IMR-90 (cell line): ENCODE measurements around the gene IDS. TPM values are rescaled to one million over a fixed set of nuclear protein-coding genes. Genes with fewer than 3 reads are reported as not detected.

ENCODE experiments used
- ATAC-seq: fragments of 200-7000 bp; cut with Tn5 transposase; 2 replicates; pipeline ENCODE4 v1.9.1; 2020; ENCODE audit warnings: low read depth, mild to moderate bottlenecking, moderate library complexity
- BruUV-seq: library from RNA; stranded (reverse); fragments of 400-500 nt; replicated peaks from 2 replicates; lab custom pipeline; 2021; lab: Mats Ljungman, UMichigan
- CTCF ChIA-PET: fragments of 300-600 bp; formaldehyde crosslinking; extraction: SDS; loops from one replicate; lab custom pipeline; 2021; ENCODE audit warnings: antibody characterized with exemption; lab: Yijun Ruan, JAX
- POLR2A ChIA-PET: fragments of 300-600 bp; sonication (Branson Sonifier 250); formaldehyde crosslinking; loops from one replicate; lab custom pipeline; 2022; ENCODE audit warnings: antibody characterized with exemption; ENCODE audit not compliant: unreplicated experiment; lab: Charles Lee
- DNase-seq: peaks from one replicate; pipeline ENCODE4 v3.0.0; 2013
- H2AFZ ChIP-seq: replicated peaks from 2 replicates; pipeline ENCODE3; 2013; ENCODE audit warnings: low read length, mild to moderate bottlenecking; ENCODE audit not compliant: poor library complexity
- H2AK5ac ChIP-seq: 2 replicates; pipeline ENCODE4 v1.6.1; 2013; ENCODE audit warnings: low read depth, low read length, inconsistent platforms
- H2AK9ac ChIP-seq: replicated peaks from 2 replicates; pipeline ENCODE3; 2013; ENCODE audit warnings: mild to moderate bottlenecking, low read depth, low read length, moderate library complexity; ENCODE audit not compliant: poor library complexity
- H2BK120ac ChIP-seq: 2 replicates; pipeline ENCODE4 v1.6.1; 2013; ENCODE audit warnings: low read depth, low read length, inconsistent platforms
- H2BK15ac ChIP-seq: 3 replicates; pipeline ENCODE4 v1.6.1; 2013; ENCODE audit warnings: low read depth, low read length, inconsistent platforms
- H2BK20ac ChIP-seq: 2 replicates; pipeline ENCODE4 v1.6.1; 2013; ENCODE audit warnings: low read depth, mild to moderate bottlenecking, inconsistent platforms, low read length, moderate library complexity
- H2BK5ac ChIP-seq: 2 replicates; pipeline ENCODE4 v1.6.1; 2013; ENCODE audit warnings: mild to moderate bottlenecking, low read depth, low read length, inconsistent platforms; ENCODE audit not compliant: poor library complexity, severe bottlenecking
- H3K14ac ChIP-seq: replicated peaks from 2 replicates; pipeline ENCODE4 v1.6.1; 2013; ENCODE audit warnings: low read depth, low read length, inconsistent platforms
- H3K18ac ChIP-seq: 2 replicates; pipeline ENCODE4 v1.6.1; 2013; ENCODE audit warnings: low read depth, low read length, control low read depth
- H3K23ac ChIP-seq: 2 replicates; pipeline ENCODE4 v1.6.1; 2013; ENCODE audit warnings: low read depth, low read length, inconsistent platforms
- H3K27ac ChIP-seq: 2 replicates; pipeline ENCODE4 v1.5.1; 2013; ENCODE audit warnings: mild to moderate bottlenecking, control low read depth, low read length; ENCODE audit not compliant: insufficient read depth
- H3K27me3 ChIP-seq: 2 replicates; pipeline ENCODE4 v1.6.1; 2013; ENCODE audit warnings: low read length; ENCODE audit not compliant: control insufficient read depth, insufficient read depth
- H3K36me3 ChIP-seq: 2 replicates; pipeline ENCODE4 v1.6.1; 2013; ENCODE audit warnings: low read length, mixed read lengths; ENCODE audit not compliant: control insufficient read depth, insufficient read depth
- H3K4ac ChIP-seq: 2 replicates; pipeline ENCODE4 v1.6.1; 2013; ENCODE audit warnings: low read depth, low read length, inconsistent platforms
- H3K4me1 ChIP-seq: 2 replicates; pipeline ENCODE4 v1.6.1; 2013; ENCODE audit warnings: low read length, mixed read lengths; ENCODE audit not compliant: control insufficient read depth, insufficient read depth
- H3K4me2 ChIP-seq: 2 replicates; pipeline ENCODE4 v1.6.1; 2013; ENCODE audit warnings: low read depth, mild to moderate bottlenecking, control low read depth, low read length, moderate library complexity
- H3K4me3 ChIP-seq: 2 replicates; pipeline ENCODE4 v1.5.1; 2013; ENCODE audit warnings: low read depth, mild to moderate bottlenecking, control low read depth, low read length, moderate library complexity; ENCODE audit not compliant: insufficient read depth
- H3K56ac ChIP-seq: 2 replicates; pipeline ENCODE4 v1.6.1; 2013; ENCODE audit warnings: low read length, inconsistent platforms; ENCODE audit not compliant: insufficient read depth; ENCODE audit errors: extremely low read depth
- H3K79me1 ChIP-seq, 2 experiments: 2 replicates each; pipeline ENCODE4 v1.6.1; 2013; ENCODE audit warnings: low read length in 2 of 2, inconsistent platforms in 1 of 2, low read depth in 1 of 2
- H3K9ac ChIP-seq: 2 replicates; pipeline ENCODE4 v1.6.1; 2013; ENCODE audit warnings: low read depth, low read length, control low read depth
- H3K9me1 ChIP-seq: 2 replicates; pipeline ENCODE4 v1.6.1; 2013; ENCODE audit warnings: low read length, inconsistent platforms; ENCODE audit not compliant: insufficient read depth
- H3K9me3 ChIP-seq: 2 replicates; pipeline ENCODE4 v1.6.1; 2013; ENCODE audit warnings: low read length; ENCODE audit not compliant: control insufficient read depth, insufficient read depth
- H4K20me1 ChIP-seq: 2 replicates; pipeline ENCODE4 v1.6.1; 2013; ENCODE audit warnings: low read length, inconsistent platforms; ENCODE audit not compliant: insufficient read depth
- H4K5ac ChIP-seq: 2 replicates; pipeline ENCODE4 v1.6.1; 2013; ENCODE audit warnings: mild to moderate bottlenecking, low read depth, low read length, control low read depth
- H4K8ac ChIP-seq, 2 experiments: 2 replicates each; pipeline ENCODE4 v1.6.1; 2013; ENCODE audit warnings: low read depth in 2 of 2, low read length in 2 of 2, control low read depth in 1 of 2, inconsistent platforms in 1 of 2
- H4K91ac ChIP-seq: 2 replicates; pipeline ENCODE4 v1.6.1; 2013; ENCODE audit warnings: low read depth, low read length, inconsistent platforms; ENCODE audit not compliant: insufficient read depth
- FOS ChIP-seq: fragments of 150-350 bp; IDR thresholded peaks from 2 replicates; pipeline ENCODE4 v1.6.1; 2016; ENCODE audit warnings: low read depth, low read length
- MAFK ChIP-seq: IDR thresholded peaks from 2 replicates; pipeline ENCODE4 v1.6.1; 2012; ENCODE audit warnings: low read depth, low read length, improper control_type of control experiment
- MAZ ChIP-seq: IDR thresholded peaks from 2 replicates; pipeline ENCODE4 v1.6.1; 2012; ENCODE audit warnings: low read depth, mild to moderate bottlenecking, low read length, improper control_type of control experiment, moderate library complexity, borderline replicate concordance
- RAD21 ChIP-seq: IDR thresholded peaks from 2 replicates; pipeline ENCODE4 v1.6.1; 2012; ENCODE audit warnings: low read length, improper control_type of control experiment
- RFX5 ChIP-seq: IDR thresholded peaks from 2 replicates; pipeline ENCODE4 v1.8.0; 2012; ENCODE audit warnings: low read depth, mild to moderate bottlenecking, low read length, moderate library complexity
- WGBS, 2 experiments: methylation state at CpG; one replicate each; pipeline versions ENCODE4 v1.1.5 to v1.1.7; 2013; ENCODE audit warnings: missing lambda C conversion rate in 2 of 2; ENCODE audit not compliant: insufficient read length in 1 of 2; ENCODE audit errors: extremely low coverage in 2 of 2; 5-methylcytosine and 5-hydroxymethylcytosine counted together
- dilution Hi-C: fragments of 300-500 bp; cut with HindIII; formaldehyde crosslinking; loops from one replicate; pipeline ENCODE4 v1.14.3; 2018; ENCODE audit warnings: low sequenced_read_pairs; ENCODE audit not compliant: unreplicated experiment
- in situ Hi-C: fragments of 300-500 bp; cut with MboI; formaldehyde crosslinking; loops from 3 replicates; pipeline ENCODE4 v1.14.3; 2019; ENCODE audit warnings: low sequenced_read_pairs, inconsistent platforms, mixed read lengths
- intact Hi-C: fragments of 100-400 bp; cut with micrococcal nuclease; formaldehyde crosslinking; loops from 2 replicates; pipeline ENCODE4 v1.10.0; 2022
- polyA plus RNA-seq, 3 experiments: library from polyadenylated mRNA; depleted of rRNA; stranded (reverse); fragments of >200 nt; gene quantifications; 2 replicates each; pipeline ENCODE4 v1.2.3, GENCODE V29; 2012; ENCODE audit warnings: low replicate concordance in 1 of 3
- total RNA-seq: library from RNA; depleted of rRNA; stranded (reverse); fragments of >200 nt; gene quantifications from 2 replicates; pipeline ENCODE4 v1.2.3, GENCODE V29; 2012

The IDS gene
- total and polyA plus RNA-seq, 2 of the 4 experiments (the other 2 are of a cell fraction): 26.3 to 56.9 TPM

GRCh38 chrX:149487292-149487691 is 17.8 kb downstream of the IDS start:
- no peaks in the 10 kb centered on the region; a peak in 1 of 4 replicates for H3K79me1 ChIP-seq
- no peak overlapping the region for H3K4me2 ChIP-seq
- H2AFZ ChIP-seq: no peak overlapping the region
- H3K9ac ChIP-seq: no peak overlapping the region
- no peak overlapping the region for H3K4ac ChIP-seq
- no peaks in the 10 kb centered on the region for H3K9me1 ChIP-seq
- no peak overlapping the region for H2AK9ac ChIP-seq
- H2BK20ac ChIP-seq: no peak overlapping the region
- WGBS, 2 experiments: 72% methylated on average over 2 of the region's 6 CpGs; no CpG with 5 or more reads in 1 of the 2 experiments
- in situ Hi-C loops (no loop called here), dilution Hi-C loops (no loop called here), intact Hi-C loops (no loop called here)
- no peak overlapping the region for H3K14ac ChIP-seq
- H4K8ac ChIP-seq: no peak overlapping the region
- no peak overlapping the region for H4K5ac ChIP-seq
- peaks cover 24% of the 10 kb centered on the region for H3K36me3 ChIP-seq
- H2BK120ac ChIP-seq: no peak overlapping the region
- H3K4me3 ChIP-seq: no peak overlapping the region
- CTCF ChIA-PET: no interaction called here
- ATAC-seq (no peak; the same call in 1 of the 2 replicates), DNase-seq (no peak)
- H3K9me3 ChIP-seq: no peaks in the 10 kb centered on the region
- no peaks in the 10 kb centered on the region for H3K27me3 ChIP-seq
- no peak overlapping the region for H3K18ac ChIP-seq
- no peaks in the 10 kb centered on the region for H4K20me1 ChIP-seq
- H3K23ac ChIP-seq: no peak overlapping the region
- H2BK5ac ChIP-seq: no peak overlapping the region
- BruUV-seq: no TSS peak
- no peak overlapping the region for H2BK15ac ChIP-seq
- TF ChIP-seq RFX5 (no peak), MAFK (no peak), MAZ (no peak), FOS (no peak), RAD21 (no peak)
- POLR2A ChIA-PET: no interaction called here
- H4K91ac ChIP-seq: no peak overlapping the region
- no peak overlapping the region for H2AK5ac ChIP-seq
- H3K56ac ChIP-seq: no peak overlapping the region
- no peak overlapping the region for H3K27ac ChIP-seq
- H3K4me1 ChIP-seq: no peaks in the 10 kb centered on the region
